H1 (cell line): ENCODE data around the gene STAMBP. TPM values are rescaled to one million over a fixed set of nuclear protein-coding genes. Genes with fewer than 3 reads are reported as not detected.

Experiments used
- CEBPB ChIP-seq: IDR thresholded peaks from 2 replicates; pipeline ENCODE4 v1.6.1; 2012; ENCODE audit warnings: low read depth, low read length
- CHD2 ChIP-seq: IDR thresholded peaks from 2 replicates; pipeline ENCODE4 v1.6.1; 2012; ENCODE audit warnings: low read length, improper control_type of control experiment
- CHD7 ChIP-seq: fragments of 300-600 bp; sonication (generic); IDR thresholded peaks from 2 replicates; pipeline ENCODE4 v1.7.1; 2012; ENCODE audit warnings: low read length, moderate library complexity, mild to moderate bottlenecking, inconsistent platforms; ENCODE audit not compliant: insufficient replicate concordance
- EZH2 ChIP-seq: fragments of 200-600 bp; sonication (generic); IDR thresholded peaks from 2 replicates; pipeline ENCODE4 v1.7.1; 2012; ENCODE audit warnings: low read depth, mild to moderate bottlenecking, moderate library complexity, low read length, inconsistent platforms; ENCODE audit not compliant: severe bottlenecking
- HDAC6 ChIP-seq: IDR thresholded peaks from one replicate; pipeline ENCODE4 v1.7.1; 2012; ENCODE audit warnings: low read depth, mild to moderate bottlenecking, inconsistent platforms, low read length, moderate library complexity
- RAD21 ChIP-seq, 2 experiments: IDR thresholded peaks in 1 of 2; conservative IDR thresholded peaks in 1 of 2; 2 replicates each; pipeline ENCODE4 v1.6.1; 2011; ENCODE audit warnings: low read depth in 2 of 2, low read length in 2 of 2, improper control_type of control experiment in 1 of 2, inconsistent platforms in 1 of 2, mild to moderate bottlenecking in 1 of 2, moderate library complexity in 1 of 2
- SUZ12 ChIP-seq: fragments of 200-600 bp; sonication (generic); IDR thresholded peaks from 2 replicates; pipeline ENCODE4 v1.6.1; 2012; ENCODE audit warnings: mild to moderate bottlenecking, inconsistent platforms, low read length, moderate library complexity, mixed read lengths
- TAF7 ChIP-seq: optimal IDR thresholded peaks from 2 replicates; pipeline ENCODE3; 2011; ENCODE audit warnings: low read depth, mild to moderate bottlenecking, inconsistent platforms, low read length, moderate library complexity, borderline replicate concordance
- TEAD4 ChIP-seq: IDR thresholded peaks from 2 replicates; pipeline ENCODE4 v1.6.1; 2012; ENCODE audit warnings: low read depth, low read length, inconsistent platforms, mixed read lengths
- polyA plus RNA-seq, 7 experiments: library from polyadenylated mRNA; depleted of rRNA in 3 of 7; stranded (reverse) in 5 of 7; unstranded in 2 of 7; fragments of >200 nt in 5 of 7; fragments of 200-250 nt in 2 of 7; gene quantifications; 1 replicate in 5 of 7; 2 replicates in 1 of 7; 4 replicates in 1 of 7; pipeline versions ENCODE4 v1.2.1 to v1.2.3, GENCODE V29; 2011 to 2013; ENCODE audit warnings: missing spikeins in 2 of 7, mixed read lengths in 2 of 7
- total RNA-seq: library from RNA; stranded (reverse); fragmentation: NEBNext Ultra II Directional; extraction: Animal tissue kit (Norgen Biotek cat#: 25700); gene quantifications from 2 replicates; pipeline ENCODE4 v1.2.1, GENCODE V29; 2021

Gene STAMBP
- total and polyA plus RNA-seq, 2 of the 8 experiments (the other 6 are each of a cell fraction or from before 2014, with no cell fraction given), result 35.8 to 49.7 TPM

GRCh38 chr2:73851274-73851673, 22.5 kb downstream of the STAMBP start (continued):
- TF ChIP-seq CHD7 (no peak), EZH2 (no peak), HDAC6 (no peak), TEAD4 (no peak), TAF7 (no peak), SUZ12 (no peak), CEBPB (no peak), CHD2 (no peak), RAD21 (IDR thresholded peaks at IDR 0.05 in 1 of 2, conservative IDR thresholded peaks at IDR 0.05 in 1 of 2; ENCODE audit: low read depth in 2 of 2, low read length in 2 of 2) (peak; percentile 46 to 48)
